Activated CD8-positive, alpha-beta T cell treated with anti-CD3 and anti-CD28 coated beads, Interleukin-2, amount 10 ng/mL, durations not matched to agents 7 days and 5 days (primary cell): ENCODE data around the gene BRINP3. TPM values are rescaled to one million over a fixed set of nuclear protein-coding genes. Genes with fewer than 3 reads are reported as not detected.
"Not testable (repeated sequence)": the region's sequence is repeated elsewhere in the genome, so short reads cannot be mapped to it uniquely, and the experiment has no call there.

ENCODE experiments used
- ATAC-seq: fragments of 150-1000 bp; cut with Tn5 transposase; one replicate; pipeline ENCODE4 v1.10.0; 2021; ENCODE audit warnings: moderate library complexity
- CTCF ChIA-PET: fragments of 350-600 bp; sonication (Branson Sonifier 250); formaldehyde crosslinking; loops from one replicate; lab custom pipeline; 2021; ENCODE audit warnings: antibody characterized with exemption; lab: Charles Lee
- POLR2A ChIA-PET: fragments of 350-600 bp; sonication (Branson Sonifier 250); formaldehyde crosslinking; loops from one replicate; lab custom pipeline; 2021; ENCODE audit warnings: antibody characterized with exemption; lab: Charles Lee
- DNase-seq: peaks from one replicate; pipeline ENCODE4 v3.0.0-alpha.2; 2020
- H3K27ac Mint-ChIP-seq: one replicate; pipeline ENCODE4 v1.8.0; 2021; ENCODE audit warnings: mild to moderate bottlenecking, mixed read lengths
- H3K27me3 Mint-ChIP-seq: one replicate; pipeline ENCODE4 v1.8.0; 2021; ENCODE audit warnings: low read depth, mixed read lengths
- H3K36me3 Mint-ChIP-seq: one replicate; pipeline ENCODE4 v1.8.0; 2021; ENCODE audit warnings: low read depth, mixed read lengths
- H3K4me1 Mint-ChIP-seq: one replicate; pipeline ENCODE4 v1.8.0; 2021; ENCODE audit warnings: low read depth, mixed read lengths
- H3K4me3 Mint-ChIP-seq: one replicate; pipeline ENCODE4 v1.8.0; 2021; ENCODE audit warnings: mild to moderate bottlenecking, mixed read lengths
- H3K9me3 Mint-ChIP-seq: one replicate; pipeline ENCODE4 v1.8.0; 2022; ENCODE audit warnings: mixed read lengths; ENCODE audit not compliant: insufficient read depth
- total RNA-seq, 2 experiments: library from RNA; stranded (reverse); gene quantifications; one replicate each; pipeline ENCODE4 v1.2.3, GENCODE V29; 2021

BRINP3 gene
- not detected for total RNA-seq

GRCh38 chr1:190477762-190478148 lies at the start of gene BRINP3:
Gene BRINP3, minus strand, starts transcription at chr1:190477864.
- peaks cover 23% of the 10 kb centered on the region for H3K27me3 Mint-ChIP-seq
- no peak within 1 kb of the TSS for H3K27ac Mint-ChIP-seq
- DNase-seq, result no peak
- POLR2A ChIA-PET, result no interaction called here
- no peaks in the 10 kb centered on the region for H3K4me1 Mint-ChIP-seq
- ATAC-seq, result no peak
- CTCF ChIA-PET, result no interaction called here
- no peaks in the 10 kb centered on the region for H3K9me3 Mint-ChIP-seq
- H3K4me3 Mint-ChIP-seq, result no peak within 1 kb of the TSS
- H3K36me3 Mint-ChIP-seq, result no peaks in the 10 kb centered on the region

- ATAC-seq (no peak), DNase-seq (no peak)
- H3K27ac Mint-ChIP-seq, result no peak overlapping the region
- H3K9me3 Mint-ChIP-seq, result peaks cover 9% of the 10 kb centered on the region
- ChIA-PET CTCF (no interaction called here), POLR2A (no interaction called here)
- no peaks in the 10 kb centered on the region for H3K36me3 Mint-ChIP-seq
- H3K4me3 Mint-ChIP-seq, result no peak overlapping the region
- no peaks in the 10 kb centered on the region for H3K27me3 Mint-ChIP-seq
- H3K4me1 Mint-ChIP-seq, result no peaks in the 10 kb centered on the region
Observed at GRCh38 chr1:190511554-190511953, 33.9 kb upstream of the BRINP3 start.

- no peak for ATAC-seq
- DNase-seq, result no peak
- no peaks in the 10 kb centered on the region for H3K4me1 Mint-ChIP-seq
- no peak overlapping the region for H3K27ac Mint-ChIP-seq
- H3K4me3 Mint-ChIP-seq, result no peak overlapping the region
- ChIA-PET CTCF (no interaction called here), POLR2A (no interaction called here)
- no peaks in the 10 kb centered on the region for H3K36me3 Mint-ChIP-seq
- H3K9me3 Mint-ChIP-seq, result peaks cover 20% of the 10 kb centered on the region
- no peaks in the 10 kb centered on the region for H3K27me3 Mint-ChIP-seq
Observed at GRCh38 chr1:190507357-190507756, 29.7 kb upstream of the BRINP3 start.

- ATAC-seq, DNase-seq, CTCF ChIA-PET, H3K36me3 Mint-ChIP-seq, POLR2A ChIA-PET, H3K4me3 Mint-ChIP-seq, H3K27me3 Mint-ChIP-seq, H3K27ac Mint-ChIP-seq, H3K4me1 Mint-ChIP-seq: not testable (repeated sequence)
- peaks cover 12% of the 10 kb centered on the region for H3K9me3 Mint-ChIP-seq
Observed at GRCh38 chr1:190504539-190504938, 26.9 kb upstream of the BRINP3 start.

GRCh38 chr1:190497565-190497964 lies 19.9 kb upstream of the BRINP3 start:
- Mint-ChIP-seq H3K27ac (no peak overlapping the region), H3K9me3 (peaks cover 4% of the 10 kb centered on the region), H3K4me1 (no peaks in the 10 kb centered on the region), H3K27me3 (no peaks in the 10 kb centered on the region), H3K4me3 (no peak overlapping the region), H3K36me3 (no peaks in the 10 kb centered on the region)
- ChIA-PET POLR2A (no interaction called here), CTCF (no interaction called here)
- ATAC-seq (no peak), DNase-seq (no peak)

- no peak overlapping the region for H3K4me3 Mint-ChIP-seq
- H3K9me3 Mint-ChIP-seq, result peaks cover 15% of the 10 kb centered on the region
- no peaks in the 10 kb centered on the region for H3K4me1 Mint-ChIP-seq
- DNase-seq, result no peak
- H3K27me3 Mint-ChIP-seq, result no peaks in the 10 kb centered on the region
- CTCF ChIA-PET, result no interaction called here
- no peak for ATAC-seq
- POLR2A ChIA-PET, result no interaction called here
- no peaks in the 10 kb centered on the region for H3K36me3 Mint-ChIP-seq
- H3K27ac Mint-ChIP-seq, result no peak overlapping the region
Observed at GRCh38 chr1:190494451-190494850, 16.8 kb upstream of the BRINP3 start.

- no peaks in the 10 kb centered on the region for H3K36me3 Mint-ChIP-seq
- H3K4me3 Mint-ChIP-seq, result no peak overlapping the region
- peaks cover 17% of the 10 kb centered on the region for H3K9me3 Mint-ChIP-seq
- no peaks in the 10 kb centered on the region for H3K27me3 Mint-ChIP-seq
- ChIA-PET POLR2A (no interaction called here), CTCF (no interaction called here)
- DNase-seq (no peak), ATAC-seq (no peak)
- H3K4me1 Mint-ChIP-seq, result no peaks in the 10 kb centered on the region
- H3K27ac Mint-ChIP-seq, result no peak overlapping the region
Observed at GRCh38 chr1:190491404-190491803, 13.7 kb upstream of the BRINP3 start.

- ChIA-PET POLR2A (no interaction called here), CTCF (no interaction called here)
- DNase-seq (no peak), ATAC-seq (no peak)
- H3K4me3 Mint-ChIP-seq, result no peak overlapping the region
- peaks cover 5% of the 10 kb centered on the region for H3K9me3 Mint-ChIP-seq
- no peak overlapping the region for H3K27ac Mint-ChIP-seq
- H3K27me3 Mint-ChIP-seq, result peaks cover under 1% of the 10 kb centered on the region
- H3K36me3 Mint-ChIP-seq, result no peaks in the 10 kb centered on the region
- no peaks in the 10 kb centered on the region for H3K4me1 Mint-ChIP-seq
Observed at GRCh38 chr1:190484045-190484444, 6.4 kb upstream of the BRINP3 start.

GRCh38 chr1:190480231-190480630 lies 2.6 kb upstream of the BRINP3 start:
- POLR2A ChIA-PET, result no interaction called here
- H3K36me3 Mint-ChIP-seq, result no peaks in the 10 kb centered on the region
- peaks cover 23% of the 10 kb centered on the region for H3K27me3 Mint-ChIP-seq
- H3K9me3 Mint-ChIP-seq, result no peaks in the 10 kb centered on the region
- ATAC-seq (no peak), DNase-seq (no peak)
- H3K27ac Mint-ChIP-seq, result no peak overlapping the region
- no peaks in the 10 kb centered on the region for H3K4me1 Mint-ChIP-seq
- CTCF ChIA-PET, result no interaction called here
- H3K4me3 Mint-ChIP-seq, result no peak overlapping the region

- ChIA-PET POLR2A (no interaction called here), CTCF (no interaction called here)
- Mint-ChIP-seq H3K9me3 (no peaks in the 10 kb centered on the region), H3K4me1 (no peaks in the 10 kb centered on the region), H3K27ac (no peak overlapping the region), H3K27me3 (peaks cover 23% of the 10 kb centered on the region), H3K36me3 (no peaks in the 10 kb centered on the region), H3K4me3 (no peak overlapping the region)
- no peak for DNase-seq
- no peak for ATAC-seq
Observed at GRCh38 chr1:190479516-190479915, 1.9 kb upstream of the BRINP3 start.

- Mint-ChIP-seq H3K27me3 (peaks cover 23% of the 10 kb centered on the region), H3K36me3 (no peaks in the 10 kb centered on the region), H3K9me3 (no peaks in the 10 kb centered on the region), H3K4me1 (no peaks in the 10 kb centered on the region), H3K4me3 (no peak overlapping the region), H3K27ac (no peak overlapping the region)
- CTCF ChIA-PET, result no interaction called here
- POLR2A ChIA-PET, result no interaction called here
- ATAC-seq, result no peak
- no peak for DNase-seq
Observed at GRCh38 chr1:190479050-190479397, 1.4 kb upstream of the BRINP3 start.

- H3K4me3 Mint-ChIP-seq, result no peak overlapping the region
- no peaks in the 10 kb centered on the region for H3K36me3 Mint-ChIP-seq
- H3K4me1 Mint-ChIP-seq, result no peaks in the 10 kb centered on the region
- CTCF ChIA-PET, result no interaction called here
- POLR2A ChIA-PET, result no interaction called here
- peaks cover 23% of the 10 kb centered on the region for H3K27me3 Mint-ChIP-seq
- no peak overlapping the region for H3K27ac Mint-ChIP-seq
- no peak for DNase-seq
- no peaks in the 10 kb centered on the region for H3K9me3 Mint-ChIP-seq
- ATAC-seq, result no peak
Observed at GRCh38 chr1:190478149-190479049, 735 bp upstream of the BRINP3 start.

GRCh38 chr1:190476806-190477205 lies 858 bp downstream of the BRINP3 start:
- Mint-ChIP-seq H3K27me3 (peaks cover 23% of the 10 kb centered on the region), H3K4me1 (no peaks in the 10 kb centered on the region), H3K36me3 (no peaks in the 10 kb centered on the region), H3K4me3 (no peak overlapping the region), H3K9me3 (no peaks in the 10 kb centered on the region), H3K27ac (no peak overlapping the region)
- ATAC-seq (no peak), DNase-seq (no peak)
- CTCF ChIA-PET, result no interaction called here
- POLR2A ChIA-PET, result no interaction called here
